ENCODE measurements around the gene MPP2. TPM values are rescaled to one million over a fixed set of nuclear protein-coding genes. Genes with fewer than 3 reads are reported as not detected.

The MPP2 gene
- total and polyA plus RNA-seq, 2 experiments from 2014 or later, result 1.3 to 1.4 TPM

- no peaks in the 10 kb centered on the region for H3K36me3 ChIP-seq (replicated peaks; ENCODE audit: insufficient read depth, low read depth)
- H3K27me3 ChIP-seq, result no peaks in the 10 kb centered on the region
- H3K9me2 ChIP-seq (replicated peaks; ENCODE audit: insufficient read depth), result no peaks in the 10 kb centered on the region
- H3K4me1 ChIP-seq (ENCODE audit: insufficient read depth), result no peaks in the 10 kb centered on the region
- no peak for TF ChIP-seq EZH2 (IDR thresholded peaks at IDR 0.05; ENCODE audit: borderline replicate concordance)
- no peak for TF ChIP-seq CTCF (IDR thresholded peaks at IDR 0.05; ENCODE audit: poor library complexity)
- TF ChIP-seq EZH2phosphoT487 (IDR thresholded peaks at IDR 0.05; ENCODE audit: low read depth, severe bottlenecking, unreplicated experiment), result no peak
- no peak overlapping the region for H3K27ac ChIP-seq
- no peaks in the 10 kb centered on the region for H3K9me3 ChIP-seq (ENCODE audit: low read depth)
- H2AFZ ChIP-seq, result no peak overlapping the region
- no peaks in the 10 kb centered on the region for H4K20me1 ChIP-seq (ENCODE audit: insufficient read depth, poor library complexity, severe bottlenecking)
- H3K4me2 ChIP-seq, result no peak overlapping the region
- no peaks in the 10 kb centered on the region for H3K79me2 ChIP-seq
- no peak for DNase-seq (ENCODE audit: low spot score)
- no peak overlapping the region for H3K4me3 ChIP-seq
- 91% methylated on average over 12 of the region's 12 CpGs for WGBS (ENCODE audit: low lambda C conversion rate, missing lambda C conversion rate)
Observed at GRCh38 chr17:43860077-43860725, 47.1 kb downstream of the MPP2 start.

- H3K9me3 ChIP-seq (ENCODE audit: low read depth), result no peaks in the 10 kb centered on the region
- no peak overlapping the region for H3K4me2 ChIP-seq
- no peak overlapping the region for H3K4me3 ChIP-seq
- TF ChIP-seq CTCF (IDR thresholded peaks at IDR 0.05; ENCODE audit: poor library complexity), result no peak
- no peak for TF ChIP-seq EZH2phosphoT487 (IDR thresholded peaks at IDR 0.05; ENCODE audit: low read depth, severe bottlenecking, unreplicated experiment)
- TF ChIP-seq EZH2 (IDR thresholded peaks at IDR 0.05; ENCODE audit: borderline replicate concordance), result no peak
- H3K36me3 ChIP-seq (replicated peaks; ENCODE audit: insufficient read depth, low read depth), result no peaks in the 10 kb centered on the region
- H3K27ac ChIP-seq, result no peak overlapping the region
- no peaks in the 10 kb centered on the region for H3K9me2 ChIP-seq (replicated peaks; ENCODE audit: insufficient read depth)
- no peak for DNase-seq (ENCODE audit: low spot score)
- H3K27me3 ChIP-seq, result peaks cover 4% of the 10 kb centered on the region
- 84% methylated on average over 12 of the region's 12 CpGs for WGBS (ENCODE audit: low lambda C conversion rate, missing lambda C conversion rate)
- no peaks in the 10 kb centered on the region for H4K20me1 ChIP-seq (ENCODE audit: insufficient read depth, poor library complexity, severe bottlenecking)
- H2AFZ ChIP-seq, result no peak overlapping the region
- no peaks in the 10 kb centered on the region for H3K4me1 ChIP-seq (ENCODE audit: insufficient read depth)
- H3K79me2 ChIP-seq, result no peaks in the 10 kb centered on the region
Observed at GRCh38 chr17:43857957-43858600, 49.3 kb downstream of the MPP2 start.

GRCh38 chr17:43857141-43857540 lies 50.2 kb downstream of the MPP2 start:
- no peaks in the 10 kb centered on the region for H3K9me3 ChIP-seq (ENCODE audit: low read depth)
- H3K4me1 ChIP-seq (ENCODE audit: insufficient read depth), result no peaks in the 10 kb centered on the region
- no peak overlapping the region for H3K27ac ChIP-seq
- H3K36me3 ChIP-seq (replicated peaks; ENCODE audit: insufficient read depth, low read depth), result no peaks in the 10 kb centered on the region
- H3K4me3 ChIP-seq, result no peak overlapping the region
- no peak overlapping the region for H3K4me2 ChIP-seq
- no peaks in the 10 kb centered on the region for H3K79me2 ChIP-seq
- WGBS (ENCODE audit: low lambda C conversion rate, missing lambda C conversion rate), result 96% methylated on average over 5 of the region's 5 CpGs
- no peaks in the 10 kb centered on the region for H3K9me2 ChIP-seq (replicated peaks; ENCODE audit: insufficient read depth)
- no peak for TF ChIP-seq EZH2 (IDR thresholded peaks at IDR 0.05; ENCODE audit: borderline replicate concordance)
- TF ChIP-seq CTCF (IDR thresholded peaks at IDR 0.05; ENCODE audit: poor library complexity), result no peak
- no peak for TF ChIP-seq EZH2phosphoT487 (IDR thresholded peaks at IDR 0.05; ENCODE audit: low read depth, severe bottlenecking, unreplicated experiment)
- H4K20me1 ChIP-seq (ENCODE audit: insufficient read depth, poor library complexity, severe bottlenecking), result no peaks in the 10 kb centered on the region
- no peak overlapping the region for H2AFZ ChIP-seq
- no peak for DNase-seq (ENCODE audit: low spot score)
- H3K27me3 ChIP-seq, result peaks cover 4% of the 10 kb centered on the region

Measured in hepatocyte (in vitro differentiated cells).